K562 (cell line): ENCODE data around the gene FAM184B. TPM values are rescaled to one million over a fixed set of nuclear protein-coding genes. Genes with fewer than 3 reads are reported as not detected.

Source experiments
- ATAC-seq: fragments of 200-7000 bp; cut with Tn5 transposase; 3 replicates; pipeline ENCODE4 v1.9.1; 2020; ENCODE audit warnings: moderate library complexity
- BruUV-seq: library from RNA; stranded (reverse); fragments of 400-500 nt; replicated peaks from 2 replicates; lab custom pipeline; 2021; lab: Mats Ljungman, UMichigan
- CTCF ChIA-PET: fragments of 300-600 bp; formaldehyde crosslinking; extraction: SDS; loops from one replicate; lab custom pipeline; 2021; ENCODE audit warnings: low intra/inter-chr PET ratio; lab: Yijun Ruan, JAX
- POLR2A ChIA-PET: fragments of 300-600, 350-650 bp; sonication (Branson Sonifier 250); formaldehyde crosslinking; extraction: SDS; loops from one replicate; lab custom pipeline; 2021; ENCODE audit warnings: antibody characterized with exemption, inconsistent platforms; lab: Yijun Ruan, JAX
- DNase-seq, 4 experiments: peaks; one replicate each; pipeline versions ENCODE4 v3.0.0 to v3.0.0-alpha.2; 2011 to 2018; ENCODE audit warnings: low spot score in 3 of 4, mixed read lengths in 3 of 4; ENCODE audit errors: extremely low read depth in 1 of 4
- FAIRE-seq: peaks from 2 replicates; lab custom pipeline; 2011; peaks lifted over from hg19 to GRCh38; lab: Jason Lieb, UNC
- H2AFZ ChIP-seq: 2 replicates; pipeline ENCODE4 v1.6.0; 2011; ENCODE audit warnings: low read depth, low read length, control low read depth, inconsistent platforms
- H3K27ac ChIP-seq: fragments of 200-600 bp; 3 replicates; pipeline ENCODE4 v1.8.0; 2011; ENCODE audit warnings: low read depth, mild to moderate bottlenecking, control low read depth, inconsistent platforms, low read length, moderate library complexity, mixed read lengths; ENCODE audit errors: extremely low read depth
- H3K27me3 ChIP-seq, 2 experiments: fragments of 300-600 bp in 1 of 2; 2 replicates in 1 of 2; 3 replicates in 1 of 2; pipeline versions ENCODE4 v1.6.0 to v1.8.0; 2011; ENCODE audit warnings: inconsistent platforms in 2 of 2, low read length in 2 of 2, mild to moderate bottlenecking in 1 of 2, mixed read lengths in 1 of 2, moderate library complexity in 1 of 2; ENCODE audit not compliant: control insufficient read depth in 2 of 2, insufficient read depth in 2 of 2
- H3K36me3 ChIP-seq: fragments of 300-600 bp; 3 replicates; pipeline ENCODE4 v1.8.0; 2011; ENCODE audit warnings: mild to moderate bottlenecking, low read length, inconsistent platforms; ENCODE audit not compliant: control insufficient read depth, insufficient read depth
- H3K4me1 ChIP-seq, 2 experiments: fragments of 200-600 bp in 1 of 2; replicated peaks in 1 of 2; 2 replicates in 1 of 2; 3 replicates in 1 of 2; pipeline versions ENCODE4 v1.5.1 to v1.8.0; 2011; ENCODE audit warnings: inconsistent platforms in 2 of 2, low read length in 2 of 2, mild to moderate bottlenecking in 1 of 2, mixed read lengths in 1 of 2, moderate library complexity in 1 of 2; ENCODE audit not compliant: control insufficient read depth in 2 of 2, insufficient read depth in 2 of 2
- H3K4me2 ChIP-seq: 2 replicates; pipeline ENCODE4 v1.6.1; 2011; ENCODE audit warnings: low read length, control low read depth, inconsistent platforms, mixed read lengths; ENCODE audit not compliant: insufficient read depth
- H3K4me3 ChIP-seq: fragments of 200-600 bp; sonication (generic), shearing (Covaris generic); 2 replicates; pipeline ENCODE4 v1.5.1; 2016; ENCODE audit warnings: control low read depth, inconsistent platforms
- H3K79me2 ChIP-seq: fragments of 200-600 bp; 3 replicates; pipeline ENCODE4 v1.8.0; 2011; ENCODE audit warnings: low read length, inconsistent platforms; ENCODE audit not compliant: control insufficient read depth, insufficient read depth
- H3K9ac ChIP-seq, 2 experiments: 2 replicates each; pipeline versions ENCODE4 v1.6.0 to v1.6.1; 2011; ENCODE audit warnings: low read depth in 2 of 2, low read length in 2 of 2, control low read depth in 1 of 2, inconsistent platforms in 1 of 2, mild to moderate bottlenecking in 1 of 2, mixed read lengths in 1 of 2; ENCODE audit not compliant: insufficient read depth in 1 of 2
- H3K9me1 ChIP-seq: one replicate; pipeline ENCODE4 v1.6.0; 2011; ENCODE audit warnings: inconsistent platforms, mild to moderate bottlenecking, low read length, moderate library complexity; ENCODE audit not compliant: control insufficient read depth, insufficient read depth
- H3K9me3 ChIP-seq: replicated peaks from 2 replicates; pipeline ENCODE4 v1.5.1; 2011; ENCODE audit warnings: low read depth, low read length, inconsistent platforms; ENCODE audit not compliant: control insufficient read depth, insufficient read depth
- H4K20me1 ChIP-seq: replicated peaks from 2 replicates; pipeline ENCODE4 v1.6.1; 2011; ENCODE audit warnings: low read length, inconsistent platforms, mixed read lengths; ENCODE audit not compliant: control insufficient read depth, insufficient read depth
- CREBBP ChIP-seq: IDR thresholded peaks from one replicate; pipeline ENCODE4 v1.6.1; 2012; ENCODE audit warnings: low read depth, mild to moderate bottlenecking, control low read depth, inconsistent platforms, low read length
- FOXK2 ChIP-seq, 2 experiments: fragments of 450-650 bp; IDR thresholded peaks in 1 of 2; conservative IDR thresholded peaks in 1 of 2; 2 replicates each; pipeline ENCODE4 v1.6.1; 2016; ENCODE audit warnings: low read depth in 2 of 2, mild to moderate bottlenecking in 1 of 2
- HOMEZ ChIP-seq: fragments of 250-450 bp; sonication (Bioruptor Pico); IDR thresholded peaks from 2 replicates; pipeline ENCODE4 v1.4.0; 2020; ENCODE audit warnings: mild to moderate bottlenecking, moderate library complexity
- NR0B1 ChIP-seq: fragments of 450-650 bp; IDR thresholded peaks from one replicate; pipeline ENCODE4 v1.6.1; 2018; ENCODE audit warnings: mild to moderate bottlenecking, moderate library complexity; ENCODE audit not compliant: partially characterized antibody
- REST ChIP-seq, 2 experiments: fragments of 450-650 bp; formaldehyde crosslinking in 1 of 2; IDR thresholded peaks; 2 replicates each; pipeline versions ENCODE4 v1.4.0 to v1.6.1; 2014 to 2020; ENCODE audit warnings: mild to moderate bottlenecking in 2 of 2, borderline replicate concordance in 1 of 2, low read depth in 1 of 2
- SMC3 ChIP-seq: conservative IDR thresholded peaks from 2 replicates; pipeline ENCODE4 v1.6.1; 2011; ENCODE audit warnings: low read depth, low read length, improper control_type of control experiment; ENCODE audit not compliant: insufficient read depth
- TAL1 ChIP-seq: fragments of 450-650 bp; IDR thresholded peaks from 2 replicates; pipeline ENCODE4 v1.6.1; 2016; ENCODE audit warnings: mild to moderate bottlenecking
- ZNF764 ChIP-seq: fragments of 250-450 bp; sonication (Bioruptor Pico); IDR thresholded peaks from 2 replicates; pipeline ENCODE4 v1.4.0; 2020; ENCODE audit warnings: low read depth, mild to moderate bottlenecking, moderate library complexity
- WGBS: fragments of 100-300 bp; shearing (Covaris generic); methylation state at CpG from one replicate; pipeline ENCODE4 v1.1.6; 2016; ENCODE audit warnings: low coverage, mixed read lengths; ENCODE audit not compliant: insufficient coverage; ENCODE audit errors: missing lambda C conversion rate; 5-methylcytosine and 5-hydroxymethylcytosine counted together
- in situ Hi-C: fragments of 300-500 bp; cut with MboI; formaldehyde crosslinking; loops from 4 replicates; pipeline ENCODE4 v1.15.0; 2018; ENCODE audit warnings: inconsistent platforms, mixed read lengths
- intact Hi-C: fragments of 100-400 bp; cut with micrococcal nuclease; formaldehyde crosslinking; loops from 2 replicates; pipeline ENCODE4 v1.14.2; 2022
- polyA plus RNA-seq, 8 experiments: library from polyadenylated mRNA; depleted of rRNA in 4 of 8; stranded (reverse) in 5 of 8; unstranded in 3 of 8; fragments of >200 nt; fragmentation: Nextera tagmentation in 2 of 8; fragmentation: Illumina TruSeq in 1 of 8; extraction: Ambion mirVana in 2 of 8; extraction: Trizol in 1 of 8; gene quantifications; 2 replicates each; pipeline versions ENCODE4 v1.2.1 to v1.2.3, GENCODE V29; 2011 to 2014; ENCODE audit warnings: inconsistent platforms in 1 of 8, missing spikeins in 1 of 8
- total RNA-seq, 7 experiments: library from RNA; depleted of rRNA in 6 of 7; stranded (reverse); fragments of >200 nt in 6 of 7; fragmentation: Illumina TruSeq in 2 of 7; extraction: Trizol in 2 of 7; gene quantifications; 2 replicates each; pipeline versions ENCODE4 v1.2.1 to v1.2.3, GENCODE V29; 2011 to 2021; ENCODE audit warnings: low replicate concordance in 1 of 7

Gene FAM184B
- total and polyA plus RNA-seq, 9 of the 15 experiments (the other 6 are each of a cell fraction or from before 2014, with no cell fraction given): not detected

GRCh38 chr4:17597517-17597916 is 183.9 kb downstream of the FAM184B start:
- no peak overlapping the region for H3K4me3 ChIP-seq
- ChIA-PET POLR2A (interaction anchor here (0.6 to 1.5 kb wide), 2 partner anchors 25 to 125 kb away, joined by 3 to 4 read pairs; no protein-coding TSS in a partner anchor), CTCF (interaction anchor here (0.5 to 1.6 kb wide), 3 partner anchors 211 to 996 kb away, joined by 3 to 10 read pairs (median 3); no protein-coding TSS in a partner anchor)
- H3K36me3 ChIP-seq: peaks cover 82% of the 10 kb centered on the region
- H3K4me2 ChIP-seq: no peak overlapping the region
- no peaks in the 10 kb centered on the region for H3K9me1 ChIP-seq
- H3K9ac ChIP-seq: 0 out of 4 replicates have a peak overlapping the region, but pooled peaks of 1 of the 2 experiments have one; percentile 30
- no peaks in the 10 kb centered on the region for H3K27me3 ChIP-seq
- intact Hi-C loops: no loop called here
- ATAC-seq (peak; percentile 85), FAIRE-seq (no peak), DNase-seq (peak in 2 of 4 experiments; percentile 17 to 35)
- in situ Hi-C loops: no loop called here
- 60% methylated on average over 7 of the region's 7 CpGs for WGBS
- no peak overlapping the region for H3K27ac ChIP-seq
- no peaks in the 10 kb centered on the region for H3K9me3 ChIP-seq
- no TSS peak for BruUV-seq
- no peaks in the 10 kb centered on the region for H4K20me1 ChIP-seq
- H2AFZ ChIP-seq: no peak overlapping the region
- H3K79me2 ChIP-seq: no peaks in the 10 kb centered on the region
- H3K4me1 ChIP-seq: no peaks in the 10 kb centered on the region
- TF ChIP-seq NR0B1 (no peak), ZNF764 (CRISPR knock-in tag) (no peak), REST (IDR thresholded peaks at IDR 0.05; ENCODE audit: borderline replicate concordance) (peak; percentile 38; the same call in 1 of the 2 replicates), REST (CRISPR knock-in tag; IDR thresholded peaks at IDR 0.05; ENCODE audit: low read depth) (no peak), HOMEZ (CRISPR knock-in tag) (no peak), FOXK2 (conservative IDR thresholded peaks at IDR 0.05 in 1 of 2, IDR thresholded peaks at IDR 0.05 in 1 of 2; ENCODE audit: low read depth in 2 of 2) (0 out of 4 replicates have a peak, but pooled peaks of 1 of the 2 experiments have one; percentile 28), SMC3 (peak; percentile 30), TAL1 (no peak), CREBBP (no peak)
